Measurements from ENCODE around the gene PRSS37. TPM values are rescaled to one million over a fixed set of nuclear protein-coding genes. Genes with fewer than 3 reads are reported as not detected.
"Not testable (repeated sequence)": the region's sequence is repeated elsewhere in the genome, so short reads cannot be mapped to it uniquely, and the experiment has no call there.

Gene PRSS37, protein sequence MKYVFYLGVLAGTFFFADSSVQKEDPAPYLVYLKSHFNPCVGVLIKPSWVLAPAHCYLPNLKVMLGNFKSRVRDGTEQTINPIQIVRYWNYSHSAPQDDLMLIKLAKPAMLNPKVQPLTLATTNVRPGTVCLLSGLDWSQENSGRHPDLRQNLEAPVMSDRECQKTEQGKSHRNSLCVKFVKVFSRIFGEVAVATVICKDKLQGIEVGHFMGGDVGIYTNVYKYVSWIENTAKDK
- 1 to 10 TPM in 1 of 4 donors, under 1 TPM in 3; 0.14 to 1.0 (median 0.35) TPM for polyA plus RNA-seq (ENCODE audit: insufficient read length in 4 of 4)

GRCh38 chr7:141841385-141841784, at the start of gene PRSS37:
TSS of gene PRSS37 (minus strand) at chr7:141841485. CDS start at chr7:141841049, 436 bp downstream.
- DNase-seq (ENCODE audit: low read depth in 4 of 4, low spot score in 3 of 4): no peak

DNA sequence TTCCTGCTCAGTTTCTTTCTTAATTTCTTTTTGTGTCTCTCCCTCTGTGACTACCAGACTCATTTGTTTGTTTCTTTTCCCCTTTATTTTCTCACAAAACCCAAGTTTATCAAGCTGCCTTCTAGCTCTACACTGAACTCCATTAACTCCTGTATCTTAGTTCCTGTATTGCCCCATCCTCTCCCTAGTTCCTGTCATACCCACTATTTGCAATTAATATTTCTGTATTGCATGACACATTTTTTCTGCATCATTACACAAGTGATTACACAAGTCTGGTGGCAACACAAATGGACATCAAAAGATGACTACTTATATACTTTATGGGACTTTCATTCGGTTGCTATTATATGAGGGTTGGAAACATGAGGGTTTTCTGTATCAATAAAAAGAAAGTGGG, 48.0 kb upstream of the PRSS37 start:
- DNase-seq (ENCODE audit: low read depth in 4 of 4, low spot score in 3 of 4): no peak

GRCh38 chr7:141884539-141885225, 43.4 kb upstream of the PRSS37 start:
- DNase-seq (ENCODE audit: low read depth in 4 of 4, low spot score in 3 of 4): no peak

- no peak for DNase-seq (ENCODE audit: low read depth in 4 of 4, low spot score in 3 of 4)
Observed at GRCh38 chr7:141880960-141881359, 39.7 kb upstream of the PRSS37 start.

DNA sequence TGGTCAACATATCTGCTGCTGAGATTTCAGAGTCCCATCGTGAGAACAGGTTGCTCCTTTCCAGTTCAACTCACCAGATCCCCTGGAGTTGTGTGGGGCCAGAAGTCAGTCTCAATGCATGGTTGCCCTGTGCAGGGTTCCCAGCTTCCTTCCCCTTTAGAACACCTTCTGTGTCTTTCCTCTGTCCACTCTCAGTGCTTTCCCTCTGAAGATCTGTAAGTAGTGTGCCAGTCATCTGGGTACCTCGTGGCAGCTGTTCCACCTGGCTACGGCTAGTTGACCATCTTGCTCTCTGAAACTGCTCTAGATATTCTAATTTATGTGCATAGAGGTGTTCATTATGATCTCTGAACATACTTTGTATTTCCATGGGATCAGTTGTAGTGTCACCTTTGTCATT, 36.1 kb upstream of the PRSS37 start:
- no peak for DNase-seq (ENCODE audit: low read depth in 4 of 4, low spot score in 3 of 4)

DNA sequence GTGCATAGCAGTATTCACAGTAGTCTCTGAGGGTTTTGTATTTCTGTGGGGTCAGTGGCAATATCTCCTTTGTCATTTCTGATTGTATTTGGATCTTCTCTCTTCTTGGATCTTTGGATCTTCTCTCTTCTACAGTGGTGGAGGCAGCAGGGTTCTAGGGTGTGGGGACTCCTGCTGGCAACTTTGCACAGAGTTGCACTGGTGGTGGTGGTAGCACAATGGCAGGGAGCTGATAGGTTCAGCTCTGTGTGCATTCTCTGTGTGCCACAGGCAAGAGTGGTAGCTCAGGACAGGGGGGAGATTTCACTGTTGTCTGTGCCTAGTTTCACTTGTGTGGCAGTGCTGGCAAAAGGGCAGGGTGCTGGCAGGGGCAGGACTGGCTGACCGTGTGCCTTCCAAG, 35.1 kb upstream of the PRSS37 start:
- no peak for DNase-seq (ENCODE audit: low read depth in 4 of 4, low spot score in 3 of 4)

GRCh38 chr7:141875453-141875852, 34.2 kb upstream of the PRSS37 start:
- DNase-seq (ENCODE audit: low read depth in 4 of 4, low spot score in 3 of 4): no peak

DNA sequence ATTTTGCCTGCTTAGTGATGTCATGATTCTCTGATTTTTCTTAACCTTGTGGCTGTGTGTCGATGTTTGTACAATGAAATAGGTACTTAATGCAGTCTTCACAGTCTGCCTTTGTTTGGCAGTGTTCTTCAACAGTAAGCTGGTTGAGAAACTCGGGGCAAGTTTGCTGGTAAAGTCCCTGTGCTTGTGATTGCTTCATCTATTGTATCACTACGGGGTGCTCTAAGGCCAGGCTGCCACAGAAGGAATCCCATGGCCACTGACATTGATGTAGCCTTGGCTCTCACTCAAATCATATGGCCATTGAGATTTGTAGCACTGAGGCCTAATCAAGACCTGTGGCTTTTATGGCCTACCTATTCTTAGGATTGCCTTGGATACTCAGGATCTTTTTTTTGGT, 33.5 kb upstream of the PRSS37 start:
- DNase-seq (ENCODE audit: low read depth in 4 of 4, low spot score in 3 of 4): no peak

DNA sequence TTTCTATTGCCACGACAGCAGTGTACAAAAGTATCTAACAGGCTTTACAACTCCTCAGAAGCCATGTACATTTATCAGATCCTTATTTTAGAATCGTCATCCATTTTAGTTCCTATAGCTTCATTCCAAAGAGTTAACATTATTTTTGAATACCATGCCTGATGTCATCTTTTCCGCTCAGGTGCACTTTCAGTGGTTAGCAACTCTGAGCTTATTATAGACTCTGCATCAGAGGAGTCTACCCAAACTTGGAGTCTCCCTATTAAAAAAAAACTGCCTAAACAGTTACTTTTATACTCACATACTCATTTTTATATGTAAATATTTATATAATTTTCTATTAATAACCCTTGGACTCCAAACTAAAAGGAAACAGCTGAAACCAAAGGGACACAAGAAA, 31.6 kb upstream of the PRSS37 start:
- DNase-seq (ENCODE audit: low read depth in 4 of 4, low spot score in 3 of 4): no peak

DNA sequence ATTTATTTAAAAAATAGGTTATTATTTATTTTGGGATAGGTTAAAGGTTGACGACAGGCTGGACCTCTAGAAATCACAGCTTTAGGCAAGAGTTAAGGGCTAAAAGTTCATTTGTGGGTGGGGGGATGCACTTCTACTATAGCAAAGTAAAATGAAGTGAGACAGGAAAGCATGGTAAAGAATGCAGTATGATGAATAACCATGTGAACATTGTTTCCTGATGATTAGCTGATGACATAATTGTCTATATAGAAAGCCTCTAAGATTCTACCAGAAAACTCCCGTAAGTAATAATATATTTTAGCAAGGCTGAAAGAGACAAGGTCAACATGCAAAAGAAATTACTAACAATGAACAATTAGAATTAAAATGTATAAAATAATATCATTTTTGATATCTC, 25.7 kb upstream of the PRSS37 start:
- no peak for DNase-seq (ENCODE audit: low read depth in 4 of 4, low spot score in 3 of 4)

- DNase-seq (ENCODE audit: low read depth in 4 of 4, low spot score in 3 of 4): no peak
Observed at GRCh38 chr7:141864765-141865447, 23.6 kb upstream of the PRSS37 start.

DNA sequence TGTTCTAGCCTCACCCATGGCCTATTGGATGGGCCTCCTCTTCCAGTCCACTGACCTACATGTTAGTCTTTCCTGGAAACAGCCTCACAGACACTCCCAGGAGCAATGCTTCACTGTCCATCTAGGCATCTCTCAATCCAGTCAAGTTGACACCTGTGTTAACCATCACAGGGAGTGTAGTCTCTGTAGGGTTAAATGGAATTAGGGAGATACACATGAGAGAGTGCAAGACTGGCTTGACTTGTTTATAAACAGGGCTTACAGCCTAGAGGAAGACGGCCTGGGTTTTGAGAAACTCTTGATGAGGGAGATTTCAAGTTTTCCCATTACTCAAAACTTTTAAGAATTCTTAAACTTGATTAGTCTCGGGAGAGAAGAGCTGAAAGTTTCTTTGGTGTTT, 18.9 kb upstream of the PRSS37 start:
- no peak for DNase-seq (ENCODE audit: low read depth in 4 of 4, low spot score in 3 of 4)

DNA sequence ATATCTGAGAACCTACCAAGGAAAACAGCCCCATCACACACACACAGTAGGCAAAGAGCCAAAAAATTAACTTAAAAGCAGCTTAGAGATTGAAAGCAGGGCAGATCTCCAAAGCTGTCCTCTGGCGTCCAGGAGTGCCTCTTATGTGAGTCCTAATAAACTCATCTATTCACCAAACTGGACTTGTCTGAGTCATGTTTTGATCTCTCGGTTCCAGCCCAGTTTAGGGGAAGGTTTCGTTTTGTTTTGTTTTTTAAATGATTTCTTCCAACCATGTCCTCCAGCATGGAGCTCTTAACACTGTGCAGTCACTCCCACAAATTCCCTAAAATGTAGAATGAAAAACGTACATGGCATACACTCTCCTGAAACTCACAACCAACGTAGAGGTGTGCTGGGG, 6.7 kb upstream of the PRSS37 start:
- no peak for DNase-seq (ENCODE audit: low read depth in 4 of 4, low spot score in 3 of 4)

GRCh38 chr7:141844256-141844655, 3.0 kb upstream of the PRSS37 start:
- DNase-seq (ENCODE audit: low read depth in 4 of 4, low spot score in 3 of 4): no peak

GRCh38 chr7:141842904-141843303, 1.6 kb upstream of the PRSS37 start:
- DNase-seq (ENCODE audit: low read depth in 4 of 4, low spot score in 3 of 4): no peak

- DNase-seq (ENCODE audit: low read depth in 4 of 4, low spot score in 3 of 4): no peak
Observed at GRCh38 chr7:141840708-141841107, 577 bp downstream of the PRSS37 start.

- no peak for DNase-seq (ENCODE audit: low read depth in 4 of 4, low spot score in 3 of 4)
Observed at GRCh38 chr7:141839256-141839655, 2.0 kb downstream of the PRSS37 start.

DNA sequence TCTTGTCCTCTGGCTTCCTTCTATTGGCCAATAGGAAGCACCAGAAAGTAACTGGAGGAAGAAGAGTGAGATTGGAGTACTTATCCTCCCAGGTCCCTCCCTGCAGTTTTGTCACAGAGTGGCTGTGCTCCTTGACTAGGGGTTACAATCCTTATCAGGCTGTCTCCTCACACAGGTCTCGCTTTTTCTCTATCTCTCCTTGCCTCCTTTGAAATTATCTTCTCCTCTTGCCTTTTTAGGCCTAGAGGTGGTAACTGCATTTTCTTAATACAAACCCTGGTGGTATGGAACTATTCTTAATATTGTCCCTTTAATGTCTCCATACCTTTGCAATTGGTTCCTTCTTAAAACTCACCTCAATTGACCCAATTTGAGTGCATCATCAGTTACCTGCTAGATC, 2.7 kb downstream of the PRSS37 start:
- DNase-seq (ENCODE audit: low read depth in 4 of 4, low spot score in 3 of 4): no peak

DNA sequence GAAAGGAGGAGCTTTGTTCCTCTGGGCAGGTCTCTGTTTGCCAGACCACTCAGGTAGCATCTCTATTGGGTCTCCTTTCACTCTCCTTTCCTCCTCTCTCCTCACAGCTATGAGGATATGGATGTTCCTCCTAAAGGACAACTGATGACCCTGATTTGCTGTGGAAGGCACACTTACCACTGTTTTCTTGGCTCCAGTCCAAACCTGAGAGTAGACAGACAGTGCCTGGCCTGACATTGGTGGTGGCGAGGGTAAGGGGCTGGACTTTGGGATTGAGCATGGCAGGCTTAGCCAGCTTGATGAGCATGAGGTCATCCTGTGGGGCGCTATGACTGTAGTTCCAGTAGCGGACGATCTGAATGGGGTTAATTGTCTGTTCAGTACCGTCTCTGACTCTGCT, 3.6 kb downstream of the PRSS37 start:
- no peak for DNase-seq (ENCODE audit: low read depth in 4 of 4, low spot score in 3 of 4)

DNA sequence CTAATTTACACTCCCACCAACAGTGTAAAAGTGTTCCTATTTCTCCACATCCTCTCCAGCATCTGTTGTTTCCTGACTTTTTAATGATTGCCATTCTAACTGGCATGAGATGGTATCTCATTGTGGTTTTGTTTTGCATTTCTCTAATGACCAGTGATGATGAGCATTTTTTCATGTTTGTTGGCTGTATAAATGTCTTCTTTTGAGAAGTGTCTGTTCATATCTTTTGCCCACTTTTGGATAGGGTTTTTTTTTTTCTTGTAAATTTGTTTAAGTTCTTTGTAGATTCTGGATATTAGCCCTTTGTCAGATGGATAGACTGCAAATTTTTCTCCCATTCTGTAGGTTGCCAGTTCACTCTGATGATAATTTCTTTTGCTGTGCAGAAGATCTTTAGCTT, 18.9 kb downstream of the PRSS37 start:
- not testable (repeated sequence) for DNase-seq (ENCODE audit: low read depth in 4 of 4, low spot score in 3 of 4)

DNA sequence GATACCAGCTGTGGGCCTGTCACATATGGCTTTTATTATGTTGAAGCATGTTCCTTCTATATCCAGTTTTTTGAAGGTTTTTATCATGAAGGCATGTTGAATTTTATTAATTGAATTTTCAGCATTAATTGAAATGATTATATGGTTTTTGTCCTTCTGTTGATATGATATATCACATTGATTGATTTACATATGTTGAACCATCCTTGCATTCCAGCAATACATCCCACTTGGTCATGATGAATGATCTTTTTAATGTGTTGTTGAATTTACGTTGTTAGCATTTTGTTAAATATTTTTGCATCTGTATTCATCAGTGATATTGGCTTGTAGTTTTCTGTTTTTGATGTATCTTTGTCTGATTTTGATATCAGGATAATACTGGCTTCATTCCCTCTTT, 21.2 kb downstream of the PRSS37 start:
- no peak for DNase-seq (ENCODE audit: low read depth in 4 of 4, low spot score in 3 of 4)

- DNase-seq (ENCODE audit: low read depth in 4 of 4, low spot score in 3 of 4): no peak
Observed at GRCh38 chr7:141792526-141792925, 48.8 kb downstream of the PRSS37 start.
